H1 (cell line): Measurements from ENCODE around the gene BCAS3. TPM values are rescaled to one million over a fixed set of nuclear protein-coding genes. Genes with fewer than 3 reads are reported as not detected.

Experiments used
- BACH1 ChIP-seq: IDR thresholded peaks from 2 replicates; pipeline ENCODE4 v1.6.1; 2012; ENCODE audit warnings: low read length, improper control_type of control experiment
- TCF12 ChIP-seq: IDR thresholded peaks from 2 replicates; pipeline ENCODE4 v1.6.1; 2011; ENCODE audit warnings: low read depth, mild to moderate bottlenecking, low read length
- polyA plus RNA-seq, 7 experiments: library from polyadenylated mRNA; depleted of rRNA in 3 of 7; stranded (reverse) in 5 of 7; unstranded in 2 of 7; fragments of >200 nt in 5 of 7; fragments of 200-250 nt in 2 of 7; gene quantifications; 1 replicate in 5 of 7; 2 replicates in 1 of 7; 4 replicates in 1 of 7; pipeline versions ENCODE4 v1.2.1 to v1.2.3, GENCODE V29; 2011 to 2013; ENCODE audit warnings: missing spikeins in 2 of 7, mixed read lengths in 2 of 7
- total RNA-seq: library from RNA; stranded (reverse); fragmentation: NEBNext Ultra II Directional; extraction: Animal tissue kit (Norgen Biotek cat#: 25700); gene quantifications from 2 replicates; pipeline ENCODE4 v1.2.1, GENCODE V29; 2021
- TF ChIP-seq, protein P1 (sequence below): IDR thresholded peaks from 2 replicates; pipeline ENCODE4 v1.6.1; 2012; ENCODE audit warnings: inconsistent platforms

BCAS3 gene
- total and polyA plus RNA-seq, 2 of the 8 experiments (the other 6 are each of a cell fraction or from before 2014, with no cell fraction given): 9.9 to 13.3 TPM

DNA sequence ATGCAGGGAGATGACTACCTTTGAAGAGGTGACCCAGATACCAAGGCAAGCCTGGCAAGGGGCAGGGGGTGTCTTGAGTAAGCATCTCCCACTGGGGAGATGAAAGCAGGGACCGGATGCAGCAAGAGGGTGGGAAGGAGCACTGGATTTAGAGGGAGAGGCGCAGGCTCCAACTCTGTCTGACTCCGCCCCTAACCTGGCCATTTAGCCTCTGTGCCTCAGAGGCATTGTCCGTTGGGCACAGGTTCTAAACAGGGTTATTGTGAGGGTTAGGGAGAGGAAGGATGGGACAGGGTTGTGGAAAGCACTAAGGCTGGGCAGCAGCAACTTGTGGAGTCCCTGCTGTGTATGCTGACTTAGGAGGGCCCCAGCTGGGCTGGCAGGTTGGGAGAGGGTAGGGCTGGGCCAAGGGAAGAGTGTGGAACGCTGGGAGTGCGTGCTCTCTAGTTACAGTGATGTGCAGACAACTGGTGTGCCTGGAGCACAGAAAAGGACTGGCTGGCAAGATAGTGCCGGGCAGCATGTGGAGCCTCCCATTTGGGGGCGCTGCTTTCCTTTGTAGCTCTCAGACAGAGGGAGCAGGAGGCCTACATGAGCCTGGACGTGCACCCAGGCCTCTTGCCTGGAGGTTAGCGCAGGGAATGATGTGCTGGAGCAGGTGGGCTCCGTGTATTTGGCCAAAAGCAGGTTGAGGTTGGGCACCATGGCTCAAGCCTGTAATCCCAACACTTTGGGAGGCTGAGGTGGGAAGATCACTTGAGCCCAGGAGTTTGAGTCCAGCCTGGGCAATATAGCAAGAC is 748.2 kb downstream of the BCAS3 start (continued):
- TF ChIP-seq, protein P1, sequence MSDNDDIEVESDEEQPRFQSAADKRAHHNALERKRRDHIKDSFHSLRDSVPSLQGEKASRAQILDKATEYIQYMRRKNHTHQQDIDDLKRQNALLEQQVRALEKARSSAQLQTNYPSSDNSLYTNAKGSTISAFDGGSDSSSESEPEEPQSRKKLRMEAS: peak; percentile 46
- TF ChIP-seq BACH1 (no peak), TCF12 (no peak)
- TF ChIP-seq, all 59 proteins: peak for 4
